PC-3 (cell line): ENCODE data around the gene TRAF5.

ENCODE experiments used
- EZH2phosphoT487 ChIP-seq: fragments of 300-600 bp; sonication (generic); IDR thresholded peaks from 2 replicates; pipeline ENCODE4 v1.6.1; 2018; ENCODE audit warnings: mild to moderate bottlenecking, antibody characterized with exemption, low read length, borderline replicate concordance
- TF ChIP-seq, protein P1 (sequence below): fragments of 300-600 bp; sonication (generic); conservative IDR thresholded peaks from 2 replicates; pipeline ENCODE4 v1.5.1; 2017; ENCODE audit warnings: antibody characterized with exemption, low read depth, mild to moderate bottlenecking, low read length

DNA sequence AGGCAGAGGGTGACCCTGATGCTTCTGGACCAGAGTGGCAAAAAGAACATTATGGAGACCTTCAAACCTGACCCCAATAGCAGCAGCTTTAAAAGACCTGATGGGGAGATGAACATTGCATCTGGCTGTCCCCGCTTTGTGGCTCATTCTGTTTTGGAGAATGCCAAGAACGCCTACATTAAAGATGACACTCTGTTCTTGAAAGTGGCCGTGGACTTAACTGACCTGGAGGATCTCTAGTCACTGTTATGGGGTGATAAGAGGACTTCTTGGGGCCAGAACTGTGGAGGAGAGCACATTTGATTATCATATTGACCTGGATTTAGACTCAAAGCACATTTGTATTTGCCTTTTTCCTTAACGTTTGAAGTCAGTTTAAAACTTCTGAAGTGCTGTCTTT, 45.8 kb downstream of the TRAF5 start:
- TF ChIP-seq, protein P1, sequence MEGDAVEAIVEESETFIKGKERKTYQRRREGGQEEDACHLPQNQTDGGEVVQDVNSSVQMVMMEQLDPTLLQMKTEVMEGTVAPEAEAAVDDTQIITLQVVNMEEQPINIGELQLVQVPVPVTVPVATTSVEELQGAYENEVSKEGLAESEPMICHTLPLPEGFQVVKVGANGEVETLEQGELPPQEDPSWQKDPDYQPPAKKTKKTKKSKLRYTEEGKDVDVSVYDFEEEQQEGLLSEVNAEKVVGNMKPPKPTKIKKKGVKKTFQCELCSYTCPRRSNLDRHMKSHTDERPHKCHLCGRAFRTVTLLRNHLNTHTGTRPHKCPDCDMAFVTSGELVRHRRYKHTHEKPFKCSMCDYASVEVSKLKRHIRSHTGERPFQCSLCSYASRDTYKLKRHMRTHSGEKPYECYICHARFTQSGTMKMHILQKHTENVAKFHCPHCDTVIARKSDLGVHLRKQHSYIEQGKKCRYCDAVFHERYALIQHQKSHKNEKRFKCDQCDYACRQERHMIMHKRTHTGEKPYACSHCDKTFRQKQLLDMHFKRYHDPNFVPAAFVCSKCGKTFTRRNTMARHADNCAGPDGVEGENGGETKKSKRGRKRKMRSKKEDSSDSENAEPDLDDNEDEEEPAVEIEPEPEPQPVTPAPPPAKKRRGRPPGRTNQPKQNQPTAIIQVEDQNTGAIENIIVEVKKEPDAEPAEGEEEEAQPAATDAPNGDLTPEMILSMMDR: no peak
- no peak for TF ChIP-seq EZH2phosphoT487
